ENCODE measurements around the gene RAET1G. TPM values are rescaled to one million over a fixed set of nuclear protein-coding genes. Genes with fewer than 3 reads are reported as not detected.

RAET1G gene
- total RNA-seq, 1 experiment from 2014 or later = 1.2 TPM

DNA sequence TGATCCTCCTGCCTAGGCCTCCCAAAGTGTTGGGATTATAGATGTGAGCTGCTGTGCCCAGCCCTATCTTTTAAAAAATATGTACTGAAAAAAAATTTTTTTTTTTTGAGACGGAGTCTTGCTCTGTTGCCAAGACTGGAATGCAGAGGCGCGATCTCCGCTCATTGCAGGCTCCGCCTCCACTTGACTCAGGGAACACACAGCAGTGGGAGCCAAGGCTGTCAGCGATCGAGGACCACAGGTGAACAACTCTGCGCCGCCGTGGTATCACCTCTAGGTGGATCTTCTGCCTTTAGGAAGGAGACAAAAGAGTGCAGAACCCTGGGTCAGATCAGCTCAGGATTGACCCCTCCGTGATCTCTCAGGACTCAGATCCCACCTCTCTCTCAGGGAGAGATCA, 38.7 kb downstream of the RAET1G start:
- no peaks in the 10 kb centered on the region for H3K27me3 ChIP-seq (ENCODE audit: control insufficient read depth, insufficient read depth, low read length)
- POLR2A ChIA-PET = no interaction called here
- in situ Hi-C loops (cut with HindIII; ENCODE audit: low pct_unique_long_range_greater_than_20kb, low sequenced_read_pairs) = no loop called here
- intact Hi-C loops (cut with micrococcal nuclease; ENCODE audit: unreplicated experiment) = no loop called here
- no peaks in the 10 kb centered on the region for H3K36me3 ChIP-seq (ENCODE audit: control insufficient read depth, insufficient read depth, low read length)
- no peaks in the 10 kb centered on the region for H3K4me1 ChIP-seq (ENCODE audit: control insufficient read depth, insufficient read depth, low read length)
- no TSS peak for BruUV-seq (replicated peaks)
- no peaks in the 10 kb centered on the region for H3K9me3 ChIP-seq (ENCODE audit: control insufficient read depth, insufficient read depth, low read depth, low read length)
- no peak overlapping the region for H3K4me3 ChIP-seq (ENCODE audit: low read depth in 2 of 2, low read length in 2 of 2)
- CTCF ChIA-PET = no interaction called here
- TF ChIP-seq, protein P1, sequence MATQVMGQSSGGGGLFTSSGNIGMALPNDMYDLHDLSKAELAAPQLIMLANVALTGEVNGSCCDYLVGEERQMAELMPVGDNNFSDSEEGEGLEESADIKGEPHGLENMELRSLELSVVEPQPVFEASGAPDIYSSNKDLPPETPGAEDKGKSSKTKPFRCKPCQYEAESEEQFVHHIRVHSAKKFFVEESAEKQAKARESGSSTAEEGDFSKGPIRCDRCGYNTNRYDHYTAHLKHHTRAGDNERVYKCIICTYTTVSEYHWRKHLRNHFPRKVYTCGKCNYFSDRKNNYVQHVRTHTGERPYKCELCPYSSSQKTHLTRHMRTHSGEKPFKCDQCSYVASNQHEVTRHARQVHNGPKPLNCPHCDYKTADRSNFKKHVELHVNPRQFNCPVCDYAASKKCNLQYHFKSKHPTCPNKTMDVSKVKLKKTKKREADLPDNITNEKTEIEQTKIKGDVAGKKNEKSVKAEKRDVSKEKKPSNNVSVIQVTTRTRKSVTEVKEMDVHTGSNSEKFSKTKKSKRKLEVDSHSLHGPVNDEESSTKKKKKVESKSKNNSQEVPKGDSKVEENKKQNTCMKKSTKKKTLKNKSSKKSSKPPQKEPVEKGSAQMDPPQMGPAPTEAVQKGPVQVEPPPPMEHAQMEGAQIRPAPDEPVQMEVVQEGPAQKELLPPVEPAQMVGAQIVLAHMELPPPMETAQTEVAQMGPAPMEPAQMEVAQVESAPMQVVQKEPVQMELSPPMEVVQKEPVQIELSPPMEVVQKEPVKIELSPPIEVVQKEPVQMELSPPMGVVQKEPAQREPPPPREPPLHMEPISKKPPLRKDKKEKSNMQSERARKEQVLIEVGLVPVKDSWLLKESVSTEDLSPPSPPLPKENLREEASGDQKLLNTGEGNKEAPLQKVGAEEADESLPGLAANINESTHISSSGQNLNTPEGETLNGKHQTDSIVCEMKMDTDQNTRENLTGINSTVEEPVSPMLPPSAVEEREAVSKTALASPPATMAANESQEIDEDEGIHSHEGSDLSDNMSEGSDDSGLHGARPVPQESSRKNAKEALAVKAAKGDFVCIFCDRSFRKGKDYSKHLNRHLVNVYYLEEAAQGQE (IDR thresholded peaks at IDR 0.05; ENCODE audit: insufficient read depth in 1 of 2, low read depth in 2 of 2, low read length in 1 of 2) = no peak
- TF ChIP-seq, protein P2, sequence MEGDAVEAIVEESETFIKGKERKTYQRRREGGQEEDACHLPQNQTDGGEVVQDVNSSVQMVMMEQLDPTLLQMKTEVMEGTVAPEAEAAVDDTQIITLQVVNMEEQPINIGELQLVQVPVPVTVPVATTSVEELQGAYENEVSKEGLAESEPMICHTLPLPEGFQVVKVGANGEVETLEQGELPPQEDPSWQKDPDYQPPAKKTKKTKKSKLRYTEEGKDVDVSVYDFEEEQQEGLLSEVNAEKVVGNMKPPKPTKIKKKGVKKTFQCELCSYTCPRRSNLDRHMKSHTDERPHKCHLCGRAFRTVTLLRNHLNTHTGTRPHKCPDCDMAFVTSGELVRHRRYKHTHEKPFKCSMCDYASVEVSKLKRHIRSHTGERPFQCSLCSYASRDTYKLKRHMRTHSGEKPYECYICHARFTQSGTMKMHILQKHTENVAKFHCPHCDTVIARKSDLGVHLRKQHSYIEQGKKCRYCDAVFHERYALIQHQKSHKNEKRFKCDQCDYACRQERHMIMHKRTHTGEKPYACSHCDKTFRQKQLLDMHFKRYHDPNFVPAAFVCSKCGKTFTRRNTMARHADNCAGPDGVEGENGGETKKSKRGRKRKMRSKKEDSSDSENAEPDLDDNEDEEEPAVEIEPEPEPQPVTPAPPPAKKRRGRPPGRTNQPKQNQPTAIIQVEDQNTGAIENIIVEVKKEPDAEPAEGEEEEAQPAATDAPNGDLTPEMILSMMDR (IDR thresholded peaks at IDR 0.05) = no peak
- no peak for TF ChIP-seq TCF7L2 (IDR thresholded peaks at IDR 0.05; ENCODE audit: low read depth, low read length)
- TF ChIP-seq SIN3A (IDR thresholded peaks at IDR 0.05; ENCODE audit: borderline replicate concordance, insufficient read depth, low read depth, low read length) = no peak
- no peak for TF ChIP-seq POLR2AphosphoS5 (IDR thresholded peaks at IDR 0.05; ENCODE audit: low read depth, low read length)
- DNase-seq (ENCODE audit: low read depth, low spot score) (no peak), ATAC-seq (peak; percentile 71; the same call in 1 of the 2 replicates)
- H3K27ac ChIP-seq (ENCODE audit: low read length) = no peak overlapping the region

DNA sequence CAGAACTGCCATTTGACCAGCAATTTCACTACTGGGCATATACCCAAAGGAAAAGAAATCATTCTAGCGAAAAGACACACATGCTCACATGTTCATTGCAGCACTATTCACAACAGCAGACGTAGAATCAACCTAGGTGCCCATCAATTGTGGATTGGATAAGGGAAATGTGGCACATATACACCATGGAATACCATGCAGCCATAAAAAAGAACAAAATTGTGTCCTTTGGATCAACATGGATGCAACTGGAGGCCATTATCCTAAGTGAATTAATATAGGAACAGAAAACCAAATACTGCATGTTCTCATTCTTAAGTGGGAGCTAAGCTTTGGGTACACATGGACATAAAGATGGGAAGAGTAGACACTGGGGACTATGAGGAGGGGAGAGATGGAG, 41.1 kb downstream of the RAET1G start:
- intact Hi-C loops (cut with micrococcal nuclease; ENCODE audit: unreplicated experiment) = no loop called here
- Histone ChIP-seq H3K4me1 (ENCODE audit: control insufficient read depth, insufficient read depth, low read length) (no peaks in the 10 kb centered on the region), H3K36me3 (ENCODE audit: control insufficient read depth, insufficient read depth, low read length) (no peaks in the 10 kb centered on the region), H3K27ac (ENCODE audit: low read length) (no peak overlapping the region), H3K27me3 (ENCODE audit: control insufficient read depth, insufficient read depth, low read length) (no peaks in the 10 kb centered on the region), H3K9me3 (ENCODE audit: control insufficient read depth, insufficient read depth, low read depth, low read length) (no peaks in the 10 kb centered on the region), H3K4me3 (ENCODE audit: low read depth in 2 of 2, low read length in 2 of 2) (no peak overlapping the region)
- DNase-seq (ENCODE audit: low read depth, low spot score) = no peak
- ChIA-PET POLR2A (no interaction called here), CTCF (interaction anchor here (0.7 kb wide), 1 partner anchor 12 kb away, joined by 3 read pairs; no protein-coding TSS in a partner anchor)
- in situ Hi-C loops (cut with HindIII; ENCODE audit: low pct_unique_long_range_greater_than_20kb, low sequenced_read_pairs) = no loop called here
- no peak for TF ChIP-seq TCF7L2 (IDR thresholded peaks at IDR 0.05; ENCODE audit: low read depth, low read length)
- TF ChIP-seq POLR2AphosphoS5 (IDR thresholded peaks at IDR 0.05; ENCODE audit: low read depth, low read length) = no peak
- TF ChIP-seq, protein P2 (IDR thresholded peaks at IDR 0.05) = no peak
- no peak for TF ChIP-seq SIN3A (IDR thresholded peaks at IDR 0.05; ENCODE audit: borderline replicate concordance, insufficient read depth, low read depth, low read length)
- TF ChIP-seq, protein P1 (IDR thresholded peaks at IDR 0.05; ENCODE audit: insufficient read depth in 1 of 2, low read depth in 2 of 2, low read length in 1 of 2) = no peak
- no TSS peak for BruUV-seq (replicated peaks)
- no peak for ATAC-seq

Data from Panc1 (cell line).